ENCODE measurements around the gene TTLL11. TPM values are rescaled to one million over a fixed set of nuclear protein-coding genes. Genes with fewer than 3 reads are reported as not detected.
A peak's percentile ranks its signal among the peaks of the same experiment; 100 is the strongest.

The TTLL11 gene
- total RNA-seq, 1 experiment from 2014 or later: 2.3 TPM

DNA sequence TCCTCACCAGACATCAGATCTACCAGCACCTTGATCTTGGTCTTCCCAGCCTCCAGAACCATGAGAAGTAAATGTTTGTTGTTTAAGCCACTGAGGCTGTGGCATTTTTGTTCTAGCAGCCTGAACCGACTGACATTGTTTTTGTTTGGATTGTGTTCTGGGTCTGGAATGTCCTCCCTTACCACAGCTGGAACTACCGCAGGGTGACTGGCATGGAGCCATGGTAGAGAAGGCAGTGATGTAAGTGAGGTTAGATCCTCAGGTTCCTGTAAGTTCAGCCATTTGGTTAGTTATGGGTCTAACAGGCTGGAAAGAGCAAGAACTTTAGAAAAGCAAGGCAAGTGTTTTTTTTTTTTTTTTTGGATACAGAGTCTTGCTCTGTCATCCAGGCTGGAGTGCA, 232.4 kb downstream of the TTLL11 start:
- TF ChIP-seq EZH2 (IDR thresholded peaks at IDR 0.05; ENCODE audit: low read depth): no peak
- TF ChIP-seq CTCF (conservative IDR thresholded peaks at IDR 0.05): no peak
- no peak overlapping the region for H3K4me2 ChIP-seq
- CTCF ChIA-PET: interaction anchor here (0.7 kb wide), 1 partner anchor 85 kb away, joined by 3 read pairs; no protein-coding TSS in a partner anchor
- H3K27me3 ChIP-seq (ENCODE audit: insufficient read depth, low read depth): no peaks in the 10 kb centered on the region
- no peaks in the 10 kb centered on the region for H4K20me1 ChIP-seq (ENCODE audit: insufficient read depth)
- H3F3A ChIP-seq (ENCODE audit: insufficient read depth, low read depth): no peaks in the 10 kb centered on the region
- DNase-seq: peak in 1 of 2 experiments; percentile 48
- H3K4me3 ChIP-seq: no peak overlapping the region
- no peak overlapping the region for H3K27ac ChIP-seq
- H3K36me3 ChIP-seq (ENCODE audit: low read depth): no peaks in the 10 kb centered on the region
- no peaks in the 10 kb centered on the region for H3K79me2 ChIP-seq (ENCODE audit: low read depth)
- POLR2A ChIA-PET (ENCODE audit: unreplicated experiment): no interaction called here
- no TSS peak for BruUV-seq (replicated peaks)
- no peaks in the 10 kb centered on the region for H3K4me1 ChIP-seq (replicated peaks; ENCODE audit: insufficient read depth)
- no peaks in the 10 kb centered on the region for H3K9me3 ChIP-seq (ENCODE audit: insufficient read depth, low read depth)
- intact Hi-C loops (cut with micrococcal nuclease; ENCODE audit: unreplicated experiment): loop anchor here (1.0 to 10.0 kb wide), 2 partner anchors 114 to 168 kb away; no protein-coding TSS in a partner anchor
- H3K9me2 ChIP-seq (ENCODE audit: insufficient read depth): no peaks in the 10 kb centered on the region
- H2AFZ ChIP-seq: no peak overlapping the region

DNA sequence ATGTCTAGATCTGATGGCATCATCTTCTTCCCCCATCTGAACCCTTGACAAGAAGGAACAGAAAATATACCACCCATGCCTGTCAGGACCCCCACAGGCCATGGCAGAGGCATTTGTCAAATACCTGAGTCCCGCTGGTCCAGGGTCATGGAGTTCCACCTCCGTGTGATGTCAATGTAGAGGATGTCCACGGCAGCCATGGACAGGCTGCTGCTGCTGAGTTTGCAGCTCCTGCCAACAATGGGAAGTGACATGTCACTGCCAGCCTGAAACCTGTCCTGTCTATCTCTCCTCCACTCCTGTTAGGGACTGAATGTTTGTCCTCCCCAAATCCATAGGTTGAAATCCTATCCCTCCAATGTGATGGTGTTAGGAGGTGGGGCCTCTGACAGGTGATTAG, 232.9 kb downstream of the TTLL11 start:
- H3K27me3 ChIP-seq (ENCODE audit: insufficient read depth, low read depth): no peaks in the 10 kb centered on the region
- no peak overlapping the region for H3K4me2 ChIP-seq
- H4K20me1 ChIP-seq (ENCODE audit: insufficient read depth): no peaks in the 10 kb centered on the region
- no peaks in the 10 kb centered on the region for H3K4me1 ChIP-seq (replicated peaks; ENCODE audit: insufficient read depth)
- TF ChIP-seq CTCF (conservative IDR thresholded peaks at IDR 0.05) (no peak), EZH2 (IDR thresholded peaks at IDR 0.05; ENCODE audit: low read depth) (no peak)
- BruUV-seq (replicated peaks): no TSS peak
- H3K27ac ChIP-seq: no peak overlapping the region
- no peaks in the 10 kb centered on the region for H3K79me2 ChIP-seq (ENCODE audit: low read depth)
- no peaks in the 10 kb centered on the region for H3K9me2 ChIP-seq (ENCODE audit: insufficient read depth)
- H3K36me3 ChIP-seq (ENCODE audit: low read depth): no peaks in the 10 kb centered on the region
- H3K9me3 ChIP-seq (ENCODE audit: insufficient read depth, low read depth): no peaks in the 10 kb centered on the region
- no peaks in the 10 kb centered on the region for H3F3A ChIP-seq (ENCODE audit: insufficient read depth, low read depth)
- intact Hi-C loops (cut with micrococcal nuclease; ENCODE audit: unreplicated experiment): loop anchor here (10.0 kb wide), 1 partner anchor 115 kb away; no protein-coding TSS in a partner anchor
- no peak overlapping the region for H3K4me3 ChIP-seq
- no peak overlapping the region for H2AFZ ChIP-seq
- ChIA-PET CTCF (interaction anchor here (0.7 kb wide), 1 partner anchor 86 kb away, joined by 3 read pairs; no protein-coding TSS in a partner anchor), POLR2A (ENCODE audit: unreplicated experiment) (interaction anchor here (0.5 kb wide), 1 partner anchor 53 kb away, joined by 3 read pairs; no protein-coding TSS in a partner anchor)
- DNase-seq: no peak

DNA sequence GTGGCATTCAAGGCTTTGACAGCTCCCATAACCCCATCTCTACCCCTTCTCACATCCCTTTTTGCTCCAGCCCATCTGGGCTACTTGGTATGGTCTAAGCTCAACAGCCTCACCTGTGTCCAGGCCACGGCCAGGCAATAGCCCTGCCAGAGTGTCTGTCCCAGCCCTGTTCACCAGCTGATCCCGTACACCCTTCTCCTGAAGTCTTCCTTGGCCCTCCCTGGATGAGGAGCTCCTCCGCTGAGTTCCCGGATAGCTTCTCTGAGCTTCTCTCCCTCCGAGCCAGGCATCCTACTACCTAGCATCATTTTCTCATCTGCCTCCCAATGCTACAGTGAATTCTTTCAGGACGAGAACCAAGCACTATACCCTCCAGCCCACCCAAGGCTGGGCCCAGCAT, 233.5 kb downstream of the TTLL11 start:
- Histone ChIP-seq H4K20me1 (ENCODE audit: insufficient read depth) (no peaks in the 10 kb centered on the region), H3K27me3 (ENCODE audit: insufficient read depth, low read depth) (no peaks in the 10 kb centered on the region), H3K9me3 (ENCODE audit: insufficient read depth, low read depth) (no peaks in the 10 kb centered on the region), H3K9me2 (ENCODE audit: insufficient read depth) (no peaks in the 10 kb centered on the region), H3K27ac (no peak overlapping the region), H3K36me3 (ENCODE audit: low read depth) (no peaks in the 10 kb centered on the region), H3K4me2 (no peak overlapping the region), H3K79me2 (ENCODE audit: low read depth) (no peaks in the 10 kb centered on the region), H3K4me1 (replicated peaks; ENCODE audit: insufficient read depth) (no peaks in the 10 kb centered on the region), H2AFZ (no peak overlapping the region), H3F3A (ENCODE audit: insufficient read depth, low read depth) (no peaks in the 10 kb centered on the region), H3K4me3 (no peak overlapping the region)
- intact Hi-C loops (cut with micrococcal nuclease; ENCODE audit: unreplicated experiment): loop anchor here (10.0 kb wide), 1 partner anchor 115 kb away; no protein-coding TSS in a partner anchor
- CTCF ChIA-PET: no interaction called here
- TF ChIP-seq EZH2 (IDR thresholded peaks at IDR 0.05; ENCODE audit: low read depth) (no peak), CTCF (conservative IDR thresholded peaks at IDR 0.05) (no peak)
- no peak for DNase-seq
- POLR2A ChIA-PET (ENCODE audit: unreplicated experiment): interaction anchor here (0.5 kb wide), 1 partner anchor 52 kb away, joined by 3 read pairs; no protein-coding TSS in a partner anchor
- no TSS peak for BruUV-seq (replicated peaks)

All from PC-9 (cell line).